CD1c-positive myeloid dendritic cell (primary cell): ENCODE results near the gene SREBF1.
"Not testable (repeated sequence)": the region's sequence is repeated elsewhere in the genome, so short reads cannot be mapped to it uniquely, and the experiment has no call there.

ENCODE experiments used
- DNase-seq: peaks from one replicate; pipeline ENCODE4 v3.0.0-alpha.2; 2016; ENCODE audit errors: extremely low spot score

The SREBF1 gene

GRCh38 chr17:17812211-17813054 is 24.4 kb downstream of the SREBF1 start:
- peak; percentile 68 for DNase-seq

GRCh38 chr17:17811381-17812210 is 25.2 kb downstream of the SREBF1 start:
- DNase-seq = no peak

- DNase-seq = no peak
These were observed 25.9 kb downstream of the SREBF1 start for GRCh38 chr17:17810895-17811248.

- DNase-seq = no peak
These were observed 26.5 kb downstream of the SREBF1 start for GRCh38 chr17:17810084-17810894.

- DNase-seq = no peak
These were observed 27.2 kb downstream of the SREBF1 start for GRCh38 chr17:17809531-17810083.

- no peak for DNase-seq
These were observed 27.9 kb downstream of the SREBF1 start for GRCh38 chr17:17808706-17809432.

GRCh38 chr17:17808200-17808599 is 28.6 kb downstream of the SREBF1 start:
- not testable (repeated sequence) for DNase-seq

GRCh38 chr17:17807440-17807839 is 29.3 kb downstream of the SREBF1 start:
- DNase-seq = no peak

GRCh38 chr17:17806611-17807274 is 30.0 kb downstream of the SREBF1 start:
- DNase-seq = no peak

GRCh38 chr17:17806035-17806434 is 30.8 kb downstream of the SREBF1 start:
- no peak for DNase-seq

GRCh38 chr17:17805575-17805974 is 31.2 kb downstream of the SREBF1 start:
- no peak for DNase-seq

GRCh38 chr17:17804007-17804406 is 32.8 kb downstream of the SREBF1 start:
- no peak for DNase-seq

GRCh38 chr17:17801800-17802481 is 34.8 kb downstream of the SREBF1 start:
- DNase-seq = no peak

- DNase-seq = no peak
These were observed 36.2 kb downstream of the SREBF1 start for GRCh38 chr17:17800504-17801021.

- no peak for DNase-seq
These were observed 38.1 kb downstream of the SREBF1 start for GRCh38 chr17:17798573-17799255.

GRCh38 chr17:17798010-17798556 is 38.7 kb downstream of the SREBF1 start:
- DNase-seq = no peak

- no peak for DNase-seq
These were observed 39.5 kb downstream of the SREBF1 start for GRCh38 chr17:17797119-17797809.

- no peak for DNase-seq
These were observed 40.1 kb downstream of the SREBF1 start for GRCh38 chr17:17796787-17797061.
